PC-9 (cell line): ENCODE measurements around the gene SCRT2. TPM values are rescaled to one million over a fixed set of nuclear protein-coding genes. Genes with fewer than 3 reads are reported as not detected.

Experiments
- BruUV-seq: library from RNA; stranded (reverse); fragments of 400-500 nt; replicated peaks from 2 replicates; lab custom pipeline; 2021; lab: Mats Ljungman, UMichigan
- CTCF ChIA-PET: fragments of 300-600 bp; sonication (Branson Sonifier 250); formaldehyde crosslinking; loops from one replicate; lab custom pipeline; 2022; ENCODE audit warnings: antibody characterized with exemption; lab: Charles Lee
- POLR2A ChIA-PET: fragments of 300-600 bp; sonication (Branson Sonifier 250); formaldehyde crosslinking; loops from one replicate; lab custom pipeline; 2022; ENCODE audit warnings: antibody characterized with exemption; ENCODE audit not compliant: unreplicated experiment; lab: Charles Lee
- DNase-seq, 2 experiments: peaks; one replicate each; pipeline versions ENCODE4 v3.0.0 to v3.0.0-alpha.2; 2015 to 2022; ENCODE audit warnings: mixed read lengths in 1 of 2
- H2AFZ ChIP-seq: fragments of 200-600 bp; sonication (generic); 2 replicates; pipeline ENCODE4 v1.8.1; 2017; ENCODE audit warnings: antibody characterized with exemption
- H3F3A ChIP-seq: fragments of 200-600 bp; sonication (generic); 2 replicates; pipeline ENCODE4 v1.8.1; 2017; ENCODE audit warnings: antibody characterized with exemption, mild to moderate bottlenecking, low read depth; ENCODE audit not compliant: insufficient read depth
- H3K27ac ChIP-seq: fragments of 200-600 bp; sonication (generic); 2 replicates; pipeline ENCODE4 v1.6.1; 2016; ENCODE audit warnings: mixed run types
- H3K27me3 ChIP-seq: fragments of 200-600 bp; sonication (generic); 2 replicates; pipeline ENCODE4 v1.6.1; 2016; ENCODE audit warnings: low read depth, mixed run types; ENCODE audit not compliant: insufficient read depth
- H3K36me3 ChIP-seq: fragments of 200-600 bp; sonication (generic); 2 replicates; pipeline ENCODE4 v1.6.1; 2016; ENCODE audit warnings: low read depth, mixed run types
- H3K4me1 ChIP-seq: fragments of 200-600 bp; sonication (generic); replicated peaks from 2 replicates; pipeline ENCODE4 v1.6.1; 2016; ENCODE audit warnings: mixed run types; ENCODE audit not compliant: insufficient read depth
- H3K4me2 ChIP-seq: fragments of 200-600 bp; sonication (generic); 2 replicates; pipeline ENCODE4 v1.6.1; 2017; ENCODE audit warnings: mixed run types
- H3K4me3 ChIP-seq: fragments of 200-600 bp; sonication (generic); 2 replicates; pipeline ENCODE4 v1.6.1; 2016; ENCODE audit warnings: mixed run types
- H3K79me2 ChIP-seq: fragments of 200-600 bp; sonication (generic); 2 replicates; pipeline ENCODE4 v1.6.1; 2017; ENCODE audit warnings: low read depth, mixed run types
- H3K9me2 ChIP-seq: fragments of 200-600 bp; sonication (generic); 2 replicates; pipeline ENCODE4 v1.8.1; 2017; ENCODE audit warnings: mild to moderate bottlenecking; ENCODE audit not compliant: insufficient read depth
- H3K9me3 ChIP-seq: fragments of 200-600 bp; sonication (generic); 2 replicates; pipeline ENCODE4 v1.8.1; 2016; ENCODE audit warnings: low read depth; ENCODE audit not compliant: insufficient read depth
- H4K20me1 ChIP-seq: fragments of 200-600 bp; sonication (generic); 2 replicates; pipeline ENCODE4 v1.8.1; 2017; ENCODE audit not compliant: insufficient read depth
- EZH2 ChIP-seq: fragments of 200-600 bp; sonication (generic); IDR thresholded peaks from 2 replicates; pipeline ENCODE4 v1.8.0; 2017; ENCODE audit warnings: antibody characterized with exemption, low read depth
- intact Hi-C: fragments of 100-400 bp; cut with micrococcal nuclease; formaldehyde crosslinking; loops from one replicate; pipeline ENCODE4 v1.10.0; 2022; ENCODE audit not compliant: unreplicated experiment
- total RNA-seq: library from RNA; stranded (reverse); gene quantifications from 2 replicates; pipeline ENCODE4 v1.2.3, GENCODE V29; 2021
- TF ChIP-seq, protein P1 (sequence below): fragments of 200-600 bp; sonication (generic); conservative IDR thresholded peaks from 2 replicates; pipeline ENCODE4 v1.6.1; 2017; ENCODE audit warnings: mixed run types, antibody characterized with exemption, mild to moderate bottlenecking, moderate library complexity

The SCRT2 gene
- total RNA-seq, 1 experiment from 2014 or later, result not detected

DNA sequence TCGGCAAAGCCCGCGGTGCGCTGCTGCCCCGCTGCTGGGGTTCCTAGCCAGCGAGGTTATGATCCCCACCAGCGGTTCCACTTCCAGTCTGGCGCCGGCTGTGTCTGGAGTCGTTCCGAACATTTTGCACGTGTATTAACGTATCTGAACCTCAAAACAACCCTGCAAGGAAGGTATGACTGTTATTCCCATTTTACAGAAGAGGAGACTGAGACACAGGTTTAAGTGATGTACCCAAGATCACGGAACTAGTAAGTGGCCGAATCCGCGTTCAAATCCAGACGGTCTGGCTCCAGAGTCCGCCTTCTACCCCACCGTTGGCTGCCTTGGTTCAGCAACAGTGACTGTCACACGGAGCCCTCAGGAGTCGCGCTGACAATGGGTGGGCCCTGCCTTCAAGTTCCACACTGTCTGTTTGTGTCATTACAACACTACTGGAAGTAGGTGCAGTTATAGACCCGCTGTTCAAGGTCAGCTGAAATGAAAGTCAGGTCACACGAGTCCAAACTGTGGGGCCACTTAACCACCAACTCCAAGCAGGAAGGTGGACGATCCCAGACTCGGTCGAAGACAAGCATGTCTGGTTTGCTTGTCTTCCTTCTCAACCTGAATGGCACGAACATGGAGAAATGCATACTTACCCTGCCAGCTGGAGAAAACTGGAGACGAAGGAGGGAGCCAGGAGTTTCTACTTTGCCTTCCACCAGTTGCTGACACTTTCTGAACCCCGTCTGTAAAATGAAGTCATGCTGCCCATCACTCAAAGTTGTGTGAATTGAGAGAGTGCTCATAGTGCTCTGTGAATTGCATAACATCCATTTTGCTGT, 21.8 kb downstream of the SCRT2 start:
- POLR2A ChIA-PET, result no interaction called here
- intact Hi-C loops, result loop anchor here (1.0 to 10.0 kb wide), 4 partner anchors 83 to 821 kb away; partner anchors contain the start of genes SLC52A3 and SOX12
- DNase-seq, result no peak
- Histone ChIP-seq H3K4me2 (peak overlapping the region; percentile 80), H3K79me2 (peaks cover 48% of the 10 kb centered on the region), H3K36me3 (peaks cover 15% of the 10 kb centered on the region; the same call in 1 of the 2 replicates), H4K20me1 (peaks cover 36% of the 10 kb centered on the region; the same call in 1 of the 2 replicates), H3K4me1 (peaks cover 25% of the 10 kb centered on the region), H3K9me2 (no peaks in the 10 kb centered on the region), H3K27ac (peak overlapping the region; percentile 86), H3K4me3 (peak overlapping the region; percentile 94), H2AFZ (peak overlapping the region; percentile 72), H3K9me3 (no peaks in the 10 kb centered on the region), H3K27me3 (no peaks in the 10 kb centered on the region), H3F3A (peaks cover 16% of the 10 kb centered on the region; the same call in 1 of the 2 replicates)
- BruUV-seq, result TSS peak; percentile 90
- CTCF ChIA-PET, result interaction anchor here (1.3 kb wide), 1 partner anchor 12 kb away, joined by 3 read pairs; no protein-coding TSS in a partner anchor
- TF ChIP-seq EZH2, result no peak
- TF ChIP-seq, protein P1, sequence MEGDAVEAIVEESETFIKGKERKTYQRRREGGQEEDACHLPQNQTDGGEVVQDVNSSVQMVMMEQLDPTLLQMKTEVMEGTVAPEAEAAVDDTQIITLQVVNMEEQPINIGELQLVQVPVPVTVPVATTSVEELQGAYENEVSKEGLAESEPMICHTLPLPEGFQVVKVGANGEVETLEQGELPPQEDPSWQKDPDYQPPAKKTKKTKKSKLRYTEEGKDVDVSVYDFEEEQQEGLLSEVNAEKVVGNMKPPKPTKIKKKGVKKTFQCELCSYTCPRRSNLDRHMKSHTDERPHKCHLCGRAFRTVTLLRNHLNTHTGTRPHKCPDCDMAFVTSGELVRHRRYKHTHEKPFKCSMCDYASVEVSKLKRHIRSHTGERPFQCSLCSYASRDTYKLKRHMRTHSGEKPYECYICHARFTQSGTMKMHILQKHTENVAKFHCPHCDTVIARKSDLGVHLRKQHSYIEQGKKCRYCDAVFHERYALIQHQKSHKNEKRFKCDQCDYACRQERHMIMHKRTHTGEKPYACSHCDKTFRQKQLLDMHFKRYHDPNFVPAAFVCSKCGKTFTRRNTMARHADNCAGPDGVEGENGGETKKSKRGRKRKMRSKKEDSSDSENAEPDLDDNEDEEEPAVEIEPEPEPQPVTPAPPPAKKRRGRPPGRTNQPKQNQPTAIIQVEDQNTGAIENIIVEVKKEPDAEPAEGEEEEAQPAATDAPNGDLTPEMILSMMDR, result peak; percentile 19; the same call in 1 of the 2 replicates

DNA sequence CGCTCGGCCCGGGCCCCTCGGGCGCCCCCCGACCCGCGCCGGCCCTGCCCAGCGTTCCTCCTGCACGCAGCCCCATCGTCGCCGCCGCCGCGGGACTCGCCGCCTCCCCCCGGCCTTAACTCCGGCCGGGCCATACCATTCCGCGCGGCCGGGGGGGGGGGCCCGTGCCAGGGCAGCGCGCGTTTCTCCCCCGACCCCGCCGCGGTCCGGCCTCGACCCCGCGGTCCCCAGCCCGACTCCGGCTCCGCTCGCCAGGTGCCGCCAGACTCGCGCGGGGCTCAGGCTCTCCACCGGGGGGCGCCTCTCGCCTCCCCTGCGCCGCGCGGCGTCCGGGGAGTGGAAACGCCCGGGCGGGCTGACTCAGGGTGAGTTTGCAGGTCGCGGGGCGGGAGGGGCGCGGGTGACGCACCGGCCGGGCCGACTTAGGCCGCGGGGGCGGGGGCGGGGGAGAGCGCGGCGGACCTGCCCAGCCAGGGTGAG, 22.5 kb downstream of the SCRT2 start, which contains the start of gene SRXN1:
Gene SRXN1, minus strand, starts transcription at position 91 of the 480 bp plus-strand sequence. Its CDS starts 15 bp downstream, at position 76.
- Histone ChIP-seq H3K4me3 (peak within 1 kb of the TSS; percentile 94), H3K36me3 (peaks cover 21% of the 10 kb centered on the region), H4K20me1 (peaks cover 42% of the 10 kb centered on the region), H3K4me1 (peaks cover 25% of the 10 kb centered on the region), H2AFZ (peak within 1 kb of the TSS; percentile 72), H3K4me2 (peak within 1 kb of the TSS; percentile 80), H3K27ac (peak within 1 kb of the TSS; percentile 86), H3K79me2 (peaks cover 55% of the 10 kb centered on the region), H3K27me3 (no peaks in the 10 kb centered on the region), H3K9me3 (no peaks in the 10 kb centered on the region), H3K9me2 (no peaks in the 10 kb centered on the region), H3F3A (peaks cover 22% of the 10 kb centered on the region; the same call in 1 of the 2 replicates)
- TF ChIP-seq EZH2, result no peak
- TF ChIP-seq, protein P1, result peak; percentile 46; the same call in 1 of the 2 replicates
- intact Hi-C loops, result loop anchor here (1.0 to 10.0 kb wide), 4 partner anchors 84 to 822 kb away; partner anchors contain the start of genes SLC52A3 and SOX12
- BruUV-seq, result no TSS peak
- ChIA-PET CTCF (no interaction called here), POLR2A (no interaction called here)
- peak; percentile 76 to 94 for DNase-seq

DNA sequence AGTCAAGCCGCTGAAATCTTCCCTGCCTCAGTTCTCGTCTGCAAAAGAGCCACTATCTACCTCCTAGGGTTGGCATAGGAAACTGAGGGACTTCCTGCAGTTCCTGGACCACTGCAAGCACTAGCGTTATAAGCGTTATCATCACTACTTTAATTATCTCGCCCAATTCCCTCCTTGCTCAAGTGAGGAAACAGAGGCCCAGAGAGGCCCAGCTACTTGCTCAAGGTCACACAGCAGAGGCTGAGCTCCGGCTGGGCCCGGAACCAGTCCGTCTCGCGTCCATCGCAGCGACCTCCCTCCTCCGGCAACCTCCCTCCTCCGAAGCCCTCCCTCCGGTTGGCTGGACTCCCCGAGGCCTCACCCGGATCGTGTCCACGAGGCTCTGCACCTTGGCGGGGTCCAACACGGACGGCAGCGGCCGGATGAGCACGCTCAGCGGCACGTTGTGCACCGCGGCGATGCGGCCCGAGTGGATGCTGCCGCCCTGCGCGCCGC, 22.9 kb downstream of the SCRT2 start:
- POLR2A ChIA-PET, result no interaction called here
- peaks cover 60% of the 10 kb centered on the region for H3K79me2 ChIP-seq
- H3K4me3 ChIP-seq, result peak overlapping the region; percentile 94
- DNase-seq, result no peak
- H3F3A ChIP-seq, result peaks cover 27% of the 10 kb centered on the region; the same call in 1 of the 2 replicates
- peaks cover 25% of the 10 kb centered on the region for H3K4me1 ChIP-seq
- no peak for TF ChIP-seq EZH2
- TF ChIP-seq, protein P1, result no peak
- intact Hi-C loops, result loop anchor here (1.0 to 10.0 kb wide), 4 partner anchors 85 to 822 kb away; partner anchors contain the start of genes SLC52A3 and SOX12
- no peak overlapping the region for H2AFZ ChIP-seq
- H3K27ac ChIP-seq, result peak overlapping the region; percentile 86
- H3K9me3 ChIP-seq, result no peaks in the 10 kb centered on the region
- H3K36me3 ChIP-seq, result peaks cover 26% of the 10 kb centered on the region
- peaks cover 47% of the 10 kb centered on the region for H4K20me1 ChIP-seq
- no peaks in the 10 kb centered on the region for H3K27me3 ChIP-seq
- peak overlapping the region; percentile 80 for H3K4me2 ChIP-seq
- CTCF ChIA-PET, result interaction anchor here (0.6 kb wide), 1 partner anchor 15 kb away, joined by 4 read pairs; no protein-coding TSS in a partner anchor
- H3K9me2 ChIP-seq, result no peaks in the 10 kb centered on the region
- BruUV-seq, result no TSS peak
